ENCODE data around the gene ABCG1.
A peak's percentile ranks its signal among the peaks of the same experiment; 100 is the strongest.

The ABCG1 gene

GRCh38 chr21:42193131-42193671 lies 25.7 kb upstream of the ABCG1 start:
- no peak for DNase-seq

- DNase-seq: no peak
These were observed 25.2 kb upstream of the ABCG1 start for GRCh38 chr21:42193721-42194120.

DNA sequence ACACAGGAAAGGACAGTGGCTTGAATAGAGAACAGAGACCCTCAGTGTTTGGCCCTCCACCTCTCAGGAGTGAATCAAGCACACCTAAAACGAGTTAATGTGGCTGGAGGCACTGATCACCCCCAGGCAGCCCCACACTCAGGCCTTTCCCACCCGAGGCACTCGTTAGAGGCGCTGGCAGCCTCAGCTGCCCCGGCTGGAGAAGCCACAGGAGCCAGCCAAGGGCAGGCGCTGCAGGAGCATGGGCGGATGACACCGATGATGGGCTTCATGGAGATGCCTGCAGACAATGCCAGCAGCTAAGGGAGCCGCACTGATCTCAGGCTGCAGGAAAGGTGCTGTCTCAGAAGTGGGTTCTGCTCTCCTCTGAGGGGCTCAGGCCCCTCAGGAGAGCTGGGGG lies 24.1 kb upstream of the ABCG1 start:
- peak; percentile 7 for DNase-seq

DNA sequence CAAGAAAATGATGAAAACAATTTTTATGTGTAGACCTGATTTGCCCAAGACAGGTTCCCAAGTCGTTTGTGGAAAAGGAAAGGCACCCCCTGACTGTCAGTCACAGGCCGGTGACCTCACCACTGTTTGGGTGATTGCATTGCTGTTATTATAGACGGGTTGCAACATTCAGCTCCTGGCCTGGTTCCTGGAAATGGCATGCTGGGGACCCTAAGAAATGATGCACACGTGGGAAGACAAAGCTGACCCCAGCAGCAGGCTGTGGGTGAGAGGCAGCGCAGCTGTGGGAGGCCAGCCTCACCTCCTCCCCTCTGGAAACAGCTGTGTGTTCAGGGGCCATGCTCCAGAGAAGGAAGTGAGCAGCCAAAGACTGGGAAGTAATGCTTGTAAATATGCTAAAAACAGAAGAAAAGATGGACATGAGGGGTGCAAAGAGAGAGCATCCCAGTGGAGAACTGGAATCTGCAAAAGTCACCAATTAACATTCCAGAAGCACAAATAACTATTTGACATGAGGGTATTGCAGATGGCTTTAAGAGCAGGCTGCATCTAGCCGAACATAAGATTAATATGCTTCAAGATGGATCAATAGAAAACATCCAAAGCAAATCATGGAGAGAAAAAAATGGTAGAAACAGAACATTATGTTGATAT lies 23.4 kb upstream of the ABCG1 start:
- no peak for DNase-seq

DNA sequence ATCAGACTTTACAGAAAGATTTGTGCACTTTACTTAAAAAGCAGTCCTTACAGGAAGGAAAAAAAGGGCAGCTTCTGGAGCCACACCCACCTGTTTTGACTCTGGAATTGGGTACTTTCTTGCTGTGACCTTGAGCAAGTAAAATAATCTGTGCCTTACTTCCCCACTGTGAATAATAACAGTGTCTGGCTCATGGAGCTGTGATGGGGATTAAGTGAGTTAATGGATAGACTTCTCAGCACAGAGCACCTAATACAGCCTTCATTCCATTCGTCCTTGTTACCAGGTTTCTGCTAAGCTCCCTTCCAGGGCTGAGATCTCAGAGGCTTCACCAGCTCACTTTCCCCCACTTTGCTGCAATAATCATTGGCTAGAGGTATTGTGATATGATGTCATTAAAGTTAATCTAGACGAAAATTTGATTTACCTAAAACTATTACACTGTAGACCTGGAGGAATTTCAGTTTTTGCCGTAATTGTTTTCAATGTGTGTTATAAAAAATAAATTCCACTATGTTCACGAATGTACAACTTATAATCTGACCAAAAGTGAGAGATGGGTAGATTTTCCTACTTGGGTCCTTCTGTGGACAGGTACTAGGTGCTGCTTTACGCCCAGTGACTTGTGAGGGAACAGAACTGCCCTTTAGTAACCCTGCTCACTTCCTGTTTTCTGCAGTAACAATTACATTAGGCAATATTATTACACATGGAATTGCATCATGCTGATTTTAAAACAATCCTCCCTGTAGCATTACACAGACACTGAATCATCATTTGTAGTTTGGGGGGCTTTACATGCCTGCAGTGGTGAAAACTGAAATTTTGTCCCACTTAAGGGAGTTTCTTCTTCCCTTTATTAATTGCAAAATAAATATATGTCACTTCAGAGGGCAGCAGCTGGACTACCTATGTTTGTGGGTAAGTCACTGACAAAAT lies 19.7 kb upstream of the ABCG1 start:
- DNase-seq: no peak

DNA sequence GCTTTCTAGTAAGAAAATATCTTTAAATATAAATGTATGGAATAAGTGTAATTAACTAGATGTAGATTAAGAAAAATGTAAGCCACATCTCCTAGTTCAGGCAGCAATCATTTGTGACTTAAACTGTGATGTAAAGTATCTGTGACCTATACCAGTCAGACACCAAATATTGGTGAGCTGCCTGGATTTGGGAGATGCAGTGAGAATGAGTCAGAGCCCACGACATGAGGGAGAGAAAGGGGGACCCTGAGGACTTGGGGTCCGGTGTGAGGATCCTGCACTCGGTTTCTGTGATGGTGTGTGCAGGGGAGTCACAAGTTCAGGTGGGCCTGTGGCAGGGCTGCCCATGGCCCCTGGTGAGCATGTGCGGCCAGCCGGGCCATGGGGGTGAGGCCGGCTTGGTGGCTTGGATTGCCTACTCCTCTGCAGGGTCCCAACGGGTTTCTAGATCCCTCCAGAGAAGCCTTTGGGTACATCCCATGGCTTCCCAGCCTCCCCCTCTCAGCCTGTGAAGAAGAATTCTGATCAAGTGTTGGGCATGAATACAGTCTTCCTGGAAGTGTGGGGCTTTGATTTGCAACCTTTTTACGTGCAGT lies 19.0 kb upstream of the ABCG1 start:
- DNase-seq: no peak

DNA sequence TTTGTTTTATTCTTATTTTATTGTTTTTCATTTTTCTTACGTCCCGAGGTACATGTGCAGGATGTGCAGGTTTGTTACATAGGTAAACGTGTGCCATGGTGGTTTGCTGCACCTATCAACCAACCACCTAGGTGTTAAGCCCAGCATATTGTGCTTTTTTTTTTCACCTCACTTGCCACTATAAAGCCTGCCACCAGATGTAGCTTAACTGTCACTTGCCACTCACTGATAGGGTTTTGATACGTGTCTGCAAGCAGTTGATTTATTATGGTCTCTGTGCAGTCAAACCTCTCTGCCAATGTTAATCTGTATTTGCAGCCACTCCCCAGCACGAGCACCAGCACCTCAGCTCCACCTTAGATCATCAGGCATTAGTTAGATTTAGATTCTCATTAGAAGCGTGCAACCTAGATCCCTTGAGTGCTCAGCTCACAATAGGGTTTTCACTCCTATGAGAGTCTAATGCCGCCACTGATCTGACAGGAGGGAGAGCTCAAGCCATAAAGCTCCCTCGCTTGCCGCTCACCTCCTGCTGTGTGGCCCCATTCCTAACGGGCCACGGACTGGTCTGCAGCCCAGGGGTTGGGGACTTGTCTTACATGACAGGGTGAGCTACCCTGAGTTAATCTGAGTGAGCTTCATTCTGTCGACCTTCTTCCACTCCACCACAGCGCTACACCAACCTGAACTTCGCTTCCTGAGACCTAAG lies 17.9 kb upstream of the ABCG1 start:
- peak; percentile 58 for DNase-seq

DNA sequence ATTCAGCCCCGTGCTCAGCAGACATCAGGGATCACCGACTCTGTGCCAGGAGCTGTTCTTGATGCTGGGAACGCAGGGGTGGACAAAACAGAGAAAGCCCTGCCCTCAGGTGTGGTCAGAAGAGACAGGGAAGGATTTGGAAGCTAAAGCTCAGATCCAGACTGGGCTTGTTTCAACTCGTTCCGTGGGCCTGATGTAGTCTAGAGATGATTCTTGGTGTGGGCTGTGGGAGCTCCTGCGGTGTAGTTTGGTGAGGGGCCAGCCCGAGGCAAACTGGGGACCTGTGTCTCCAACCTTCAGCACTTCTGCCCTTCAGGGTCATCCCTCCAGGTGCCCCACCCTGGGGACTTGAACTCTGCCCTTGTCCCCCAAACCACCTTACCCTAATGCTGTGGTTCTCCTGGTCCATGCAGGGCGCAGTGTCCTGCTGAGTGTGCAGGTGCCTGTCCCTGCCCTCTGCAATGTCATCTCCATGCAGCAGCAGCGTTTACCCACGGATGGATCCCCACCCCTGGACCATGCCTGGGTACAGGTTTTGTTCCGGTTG lies 17.3 kb upstream of the ABCG1 start:
- DNase-seq: no peak

GRCh38 chr21:42202321-42202720 lies 16.6 kb upstream of the ABCG1 start:
- DNase-seq: no peak

DNA sequence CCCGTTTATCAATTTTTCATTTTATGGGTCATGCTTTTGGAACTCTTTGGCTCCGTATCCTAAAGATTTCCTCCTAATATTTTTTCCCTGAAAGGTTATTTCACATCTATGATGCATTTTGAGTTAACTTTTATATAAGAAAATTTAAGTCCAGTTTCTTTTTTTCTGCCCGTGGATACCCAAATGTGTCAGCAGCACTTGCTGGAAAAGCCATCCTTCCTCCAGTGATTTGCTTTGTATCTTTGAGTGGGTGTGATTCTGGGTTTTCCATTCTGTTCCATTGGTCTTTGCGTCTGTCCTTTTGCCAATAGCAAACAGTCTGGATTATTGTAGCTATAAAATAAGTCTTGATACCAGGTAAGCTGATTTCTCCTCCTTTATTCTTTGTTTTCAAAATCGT lies 15.6 kb upstream of the ABCG1 start:
- DNase-seq: no peak

GRCh38 chr21:42203936-42204335 lies 15.0 kb upstream of the ABCG1 start:
- no peak for DNase-seq

DNA sequence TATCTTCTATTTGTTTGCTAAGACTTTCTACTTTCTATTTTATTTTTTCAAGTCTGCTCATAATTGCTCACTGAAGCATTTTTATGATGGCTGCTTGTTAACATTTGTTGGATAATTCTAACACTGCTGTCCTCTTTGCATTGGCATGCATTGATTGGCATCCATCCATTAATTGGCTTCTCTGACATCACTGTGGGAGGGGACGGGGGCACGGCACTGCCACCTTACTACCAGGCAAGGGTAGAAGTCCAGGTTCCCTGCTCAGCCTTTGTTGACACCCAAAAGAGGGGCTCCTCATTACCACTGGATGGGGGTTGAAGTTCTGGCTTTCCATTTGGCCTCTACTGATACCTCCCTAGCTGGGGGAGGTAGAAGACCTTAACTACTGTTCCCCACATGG lies 11.5 kb upstream of the ABCG1 start:
- DNase-seq: no peak

DNA sequence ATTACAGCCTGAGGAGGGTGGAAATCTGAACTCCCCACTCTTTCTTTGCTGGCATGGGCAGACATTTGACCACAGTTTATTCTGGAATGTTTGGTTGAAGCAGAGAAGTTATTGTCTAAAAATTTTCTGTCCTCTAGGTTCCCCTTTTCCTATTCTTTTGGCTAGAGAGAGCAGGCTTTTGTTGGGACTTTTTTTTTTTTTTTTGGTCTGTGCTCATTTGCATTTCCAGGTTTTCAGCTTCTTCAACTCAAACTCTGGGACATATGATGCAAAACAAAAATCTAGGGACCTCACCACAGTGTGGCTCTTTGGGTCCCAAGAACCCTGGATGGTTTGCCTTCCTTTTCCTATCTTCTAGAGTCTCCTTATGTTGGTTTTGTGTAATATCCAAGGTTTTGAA lies 10.9 kb upstream of the ABCG1 start:
- no peak for DNase-seq

DNA sequence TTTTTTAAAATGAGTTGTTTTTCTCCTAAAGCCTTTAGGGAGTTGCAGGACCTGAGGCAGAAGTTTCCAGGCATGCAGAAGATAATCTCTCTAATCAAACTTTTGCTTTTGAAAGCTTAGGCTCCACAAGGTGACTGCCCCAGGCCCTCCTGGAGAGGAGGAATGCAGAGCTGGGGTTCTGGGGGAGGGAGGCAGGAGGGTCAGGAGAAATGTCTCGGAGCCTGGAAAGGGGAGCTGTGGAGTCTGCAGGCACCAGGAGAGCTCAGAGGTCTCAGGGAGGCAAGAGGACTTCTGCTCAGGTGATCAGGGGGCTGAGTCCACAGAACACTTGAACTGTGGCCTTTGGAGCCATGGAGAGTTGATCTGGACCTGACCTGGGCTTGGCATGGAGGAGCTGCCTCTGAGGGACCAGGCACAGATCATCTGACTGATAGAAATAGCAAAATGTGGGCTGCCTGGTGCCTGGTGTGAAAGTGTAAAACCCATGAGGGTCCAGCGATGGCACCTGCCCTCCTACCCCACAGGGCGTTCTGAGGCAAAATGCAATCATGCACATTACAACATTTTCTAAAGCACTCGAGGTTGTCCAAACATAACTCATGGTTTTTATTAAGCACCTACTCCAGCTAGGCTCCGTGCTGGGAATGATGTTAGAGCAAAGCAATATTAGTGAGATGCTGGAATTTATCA lies 10.0 kb upstream of the ABCG1 start:
- DNase-seq: no peak

- no peak for DNase-seq
These were observed 9.0 kb upstream of the ABCG1 start for GRCh38 chr21:42209801-42210479.

DNA sequence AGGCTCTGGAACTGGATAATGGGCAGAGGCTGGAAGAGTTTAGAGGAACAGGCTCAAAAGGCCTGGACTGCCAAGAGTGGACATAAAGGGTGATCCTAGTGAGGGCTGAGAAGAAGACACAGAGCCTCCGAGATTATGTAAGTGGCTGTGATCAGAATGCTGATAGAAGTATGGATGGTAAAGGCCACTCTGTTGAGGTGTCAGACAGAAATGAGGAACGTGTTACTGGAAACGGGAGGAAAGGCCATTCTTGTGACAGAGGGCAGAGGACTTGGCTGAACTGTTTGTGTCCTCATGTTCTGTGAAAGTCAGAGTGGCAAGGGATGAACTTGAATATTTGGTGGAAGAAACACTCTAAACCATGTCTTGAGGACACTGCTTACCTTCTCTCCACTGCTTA lies 6.7 kb upstream of the ABCG1 start:
- DNase-seq: no peak

GRCh38 chr21:42213082-42213774 lies 5.7 kb upstream of the ABCG1 start:
- DNase-seq: no peak

- DNase-seq: no peak
These were observed 4.7 kb upstream of the ABCG1 start for GRCh38 chr21:42214081-42214750.

DNA sequence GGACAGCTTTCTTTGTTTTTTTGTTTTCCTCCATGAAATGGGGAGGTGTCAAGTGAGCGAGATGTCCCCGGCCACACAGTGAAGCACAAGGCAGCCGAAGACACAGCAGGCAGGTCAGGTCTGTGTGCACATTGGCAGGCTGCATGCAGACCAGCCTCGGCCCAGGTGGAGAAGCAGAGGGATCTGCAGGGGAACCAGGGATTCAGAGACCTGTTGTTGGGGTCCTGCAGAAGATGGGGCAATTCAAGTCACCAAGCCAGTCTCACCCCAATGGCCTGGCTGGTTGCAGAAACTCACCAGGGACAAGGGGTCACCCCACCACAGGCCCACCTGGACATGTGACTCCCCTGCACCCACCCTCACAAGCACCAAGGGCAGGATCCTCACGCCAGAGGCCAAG lies 4.0 kb upstream of the ABCG1 start:
- DNase-seq: no peak

All from eye (tissue), 1 donor.